Measurements from ENCODE around the gene ISOC1. TPM values are rescaled to one million over a fixed set of nuclear protein-coding genes. Genes with fewer than 3 reads are reported as not detected.

ISOC1 gene
- 23.0 and 23.9 TPM in 2 replicates for total RNA-seq

GRCh38 chr5:129094087-129094923 is at the start of gene ISOC1:
Gene ISOC1, plus strand, starts transcription at chr5:129094749. Its CDS starts 18 bp downstream, at chr5:129094767.

Other genes with a start within 250 kb of the ISOC1 start
- under 0.01 and 0.18 TPM in 2 replicates for gene SLC27A6, start 129.3 kb upstream of the ISOC1 start, total RNA-seq

All from myometrial cell (primary cell).